HG02870 (cell line): ENCODE data around the gene TMEM170B.

Experiments
- ATAC-seq: cut with Tn5 transposase; IDR thresholded peaks from one replicate; pipeline ENCODE4 v1.9.1; 2021; ENCODE audit warnings: mild to moderate bottlenecking, moderate library complexity; ENCODE audit not compliant: unreplicated experiment

Gene TMEM170B

GRCh38 chr6:11537229-11538051 is at the start of gene TMEM170B:
Gene TMEM170B, plus strand, starts transcription at chr6:11537749. Its CDS starts 529 bp downstream, at chr6:11538278.
- peak; percentile 96 for ATAC-seq

- ATAC-seq = no peak
Measured at GRCh38 chr6:11490996-11491395, 46.6 kb upstream of the TMEM170B start.

GRCh38 chr6:11491596-11492463 is 45.7 kb upstream of the TMEM170B start:
- no peak for ATAC-seq

- no peak for ATAC-seq
Measured at GRCh38 chr6:11492464-11493290, 44.9 kb upstream of the TMEM170B start.

GRCh38 chr6:11493974-11494373 is 43.6 kb upstream of the TMEM170B start:
- no peak for ATAC-seq

- ATAC-seq = no peak
Measured at GRCh38 chr6:11494786-11495564, 42.6 kb upstream of the TMEM170B start.

GRCh38 chr6:11495565-11496145 is 41.9 kb upstream of the TMEM170B start:
- ATAC-seq = no peak

GRCh38 chr6:11496152-11497060 is 41.1 kb upstream of the TMEM170B start:
- ATAC-seq = peak; percentile 41

GRCh38 chr6:11497107-11497506 is 40.4 kb upstream of the TMEM170B start:
- no peak for ATAC-seq

GRCh38 chr6:11497881-11498280 is 39.7 kb upstream of the TMEM170B start:
- no peak for ATAC-seq

GRCh38 chr6:11500008-11500407 is 37.5 kb upstream of the TMEM170B start:
- ATAC-seq = no peak

- no peak for ATAC-seq
Measured at GRCh38 chr6:11509471-11509870, 28.1 kb upstream of the TMEM170B start.

GRCh38 chr6:11514672-11515071 is 22.9 kb upstream of the TMEM170B start:
- ATAC-seq = peak; percentile 95

GRCh38 chr6:11515763-11516162 is 21.8 kb upstream of the TMEM170B start:
- no peak for ATAC-seq

GRCh38 chr6:11522812-11523605 is 14.5 kb upstream of the TMEM170B start:
- ATAC-seq = no peak

GRCh38 chr6:11525468-11526155 is 11.9 kb upstream of the TMEM170B start:
- no peak for ATAC-seq

- ATAC-seq = no peak
Measured at GRCh38 chr6:11526156-11526505, 11.4 kb upstream of the TMEM170B start.
